Panc1 (cell line): ENCODE results near the gene CAMK2A. TPM values are rescaled to one million over a fixed set of nuclear protein-coding genes. Genes with fewer than 3 reads are reported as not detected.

ENCODE experiments used
- ATAC-seq: fragments of 200-7000 bp; cut with Tn5 transposase; 2 replicates; pipeline ENCODE4 v1.9.1; 2020; ENCODE audit warnings: mild to moderate bottlenecking, moderate library complexity
- BruUV-seq: library from RNA; stranded (reverse); fragments of 400-500 nt; replicated peaks from 2 replicates; lab custom pipeline; 2021; lab: Mats Ljungman, UMichigan
- CTCF ChIA-PET: fragments of 300-600 bp; sonication (Branson Sonifier 250); formaldehyde crosslinking; loops from one replicate; lab custom pipeline; 2022; ENCODE audit warnings: antibody characterized with exemption; lab: Charles Lee
- POLR2A ChIA-PET: fragments of 300-600 bp; sonication (Branson Sonifier 250); formaldehyde crosslinking; loops from one replicate; lab custom pipeline; 2022; ENCODE audit warnings: antibody characterized with exemption; lab: Charles Lee
- DNase-seq: peaks from one replicate; pipeline ENCODE4 v3.0.0-alpha.2; 2010; ENCODE audit warnings: low read depth, low spot score
- H3K27ac ChIP-seq: 2 replicates; pipeline ENCODE4 v1.5.1; 2011; ENCODE audit warnings: mild to moderate bottlenecking, low read length, inconsistent platforms
- H3K27me3 ChIP-seq: fragments of 200-500 bp; sonication (Bioruptor generic); 2 replicates; pipeline ENCODE4 v1.6.0; 2014; ENCODE audit warnings: low read length, inconsistent platforms; ENCODE audit not compliant: control insufficient read depth, insufficient read depth
- H3K36me3 ChIP-seq: fragments of 200-500 bp; sonication (Bioruptor generic); 2 replicates; pipeline ENCODE4 v1.5.1; 2014; ENCODE audit warnings: inconsistent platforms, mild to moderate bottlenecking, low read length, moderate library complexity; ENCODE audit not compliant: control insufficient read depth, insufficient read depth
- H3K4me1 ChIP-seq: 2 replicates; pipeline ENCODE4 v1.5.1; 2011; ENCODE audit warnings: inconsistent platforms, mild to moderate bottlenecking, low read length, moderate library complexity; ENCODE audit not compliant: control insufficient read depth, insufficient read depth
- H3K4me3 ChIP-seq, 2 experiments: 2 replicates each; pipeline ENCODE4 v1.5.1; 2011 to 2012; ENCODE audit warnings: low read depth in 2 of 2, low read length in 2 of 2, mild to moderate bottlenecking in 2 of 2, inconsistent platforms in 1 of 2, moderate library complexity in 1 of 2
- H3K9me3 ChIP-seq: fragments of 200-500 bp; sonication (Bioruptor generic); 2 replicates; pipeline ENCODE4 v1.5.1; 2014; ENCODE audit warnings: low read depth, mild to moderate bottlenecking, inconsistent platforms, low read length, moderate library complexity; ENCODE audit not compliant: control insufficient read depth, insufficient read depth
- POLR2AphosphoS5 ChIP-seq: IDR thresholded peaks from 2 replicates; pipeline ENCODE4 v1.6.1; 2012; ENCODE audit warnings: mild to moderate bottlenecking, low read depth, low read length, moderate library complexity
- SIN3A ChIP-seq: IDR thresholded peaks from 2 replicates; pipeline ENCODE4 v1.6.1; 2012; ENCODE audit warnings: low read depth, mild to moderate bottlenecking, low read length, moderate library complexity, borderline replicate concordance; ENCODE audit not compliant: insufficient read depth
- TCF7L2 ChIP-seq: IDR thresholded peaks from 2 replicates; pipeline ENCODE4 v1.6.1; 2011; ENCODE audit warnings: mild to moderate bottlenecking, low read depth, low read length, inconsistent platforms
- in situ Hi-C: cut with HindIII; loops from 2 replicates; pipeline ENCODE4 v1.10.0; 2016; ENCODE audit warnings: low sequenced_read_pairs, low pct_unique_long_range_greater_than_20kb
- intact Hi-C: fragments of 100-400 bp; cut with micrococcal nuclease; formaldehyde crosslinking; loops from one replicate; pipeline ENCODE4 v1.10.0; 2022; ENCODE audit not compliant: unreplicated experiment
- total RNA-seq: library from RNA; stranded (reverse); gene quantifications from one replicate; pipeline ENCODE4 v1.2.1, GENCODE V29; 2021; ENCODE audit not compliant: unreplicated experiment
- TF ChIP-seq, protein P1 (sequence below), 2 experiments: IDR thresholded peaks; 2 replicates each; pipeline ENCODE4 v1.6.1; 2011 to 2012; ENCODE audit warnings: low read depth in 2 of 2, control low read depth in 1 of 2, low read length in 1 of 2, mild to moderate bottlenecking in 1 of 2, moderate library complexity in 1 of 2; ENCODE audit not compliant: insufficient read depth in 1 of 2
- TF ChIP-seq, protein P2 (sequence below): fragments of 450-650 bp; IDR thresholded peaks from 2 replicates; pipeline ENCODE4 v1.5.1; 2017; ENCODE audit warnings: mild to moderate bottlenecking

The CAMK2A gene
- total RNA-seq, 1 experiment from 2014 or later = 0.51 TPM

DNA sequence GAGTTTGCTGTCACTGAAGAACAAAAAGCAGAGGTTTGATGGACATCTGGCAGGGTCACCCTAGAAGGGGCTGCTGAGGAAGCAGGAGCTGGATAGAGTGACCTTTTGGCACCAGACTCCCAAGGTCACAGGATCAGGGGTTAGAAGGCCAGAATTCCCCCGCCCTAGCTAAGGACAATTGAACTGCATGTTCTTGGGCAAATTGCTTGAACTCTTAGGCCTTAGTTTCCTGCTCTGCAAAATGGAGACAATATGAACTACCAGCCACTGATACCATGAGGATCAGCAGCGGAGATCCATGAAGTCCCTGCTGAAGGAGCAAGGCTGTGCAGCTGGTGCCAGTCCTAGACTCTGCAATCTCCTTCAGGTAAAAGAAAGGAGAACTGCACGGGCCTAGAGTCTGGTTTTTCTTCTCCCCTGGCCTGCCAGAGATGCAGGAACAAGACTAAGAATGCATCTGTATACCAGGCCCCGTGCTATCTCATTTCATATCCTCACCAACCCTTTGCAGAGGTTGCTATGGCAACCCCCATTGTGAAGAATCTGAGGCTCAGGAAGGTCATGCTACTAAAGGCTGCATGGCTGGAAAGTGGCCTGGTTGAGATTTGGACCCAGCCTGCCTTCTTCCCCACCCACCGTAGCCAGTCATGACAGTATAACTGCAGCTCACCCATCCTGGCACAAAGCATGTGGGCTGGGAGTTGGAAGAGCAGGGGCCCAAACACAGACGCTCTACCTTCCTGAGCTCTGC, 33.7 kb downstream of the CAMK2A start:
- no TSS peak for BruUV-seq
- intact Hi-C loops = no loop called here
- in situ Hi-C loops = no loop called here
- Histone ChIP-seq H3K27ac (no peak overlapping the region), H3K4me3 (no peak overlapping the region), H3K4me1 (peaks cover under 1% of the 10 kb centered on the region; the same call in 1 of the 2 replicates), H3K27me3 (no peaks in the 10 kb centered on the region), H3K36me3 (no peaks in the 10 kb centered on the region), H3K9me3 (no peaks in the 10 kb centered on the region)
- DNase-seq (no peak), ATAC-seq (peak; percentile 15; the same call in 1 of the 2 replicates)
- TF ChIP-seq, protein P1, sequence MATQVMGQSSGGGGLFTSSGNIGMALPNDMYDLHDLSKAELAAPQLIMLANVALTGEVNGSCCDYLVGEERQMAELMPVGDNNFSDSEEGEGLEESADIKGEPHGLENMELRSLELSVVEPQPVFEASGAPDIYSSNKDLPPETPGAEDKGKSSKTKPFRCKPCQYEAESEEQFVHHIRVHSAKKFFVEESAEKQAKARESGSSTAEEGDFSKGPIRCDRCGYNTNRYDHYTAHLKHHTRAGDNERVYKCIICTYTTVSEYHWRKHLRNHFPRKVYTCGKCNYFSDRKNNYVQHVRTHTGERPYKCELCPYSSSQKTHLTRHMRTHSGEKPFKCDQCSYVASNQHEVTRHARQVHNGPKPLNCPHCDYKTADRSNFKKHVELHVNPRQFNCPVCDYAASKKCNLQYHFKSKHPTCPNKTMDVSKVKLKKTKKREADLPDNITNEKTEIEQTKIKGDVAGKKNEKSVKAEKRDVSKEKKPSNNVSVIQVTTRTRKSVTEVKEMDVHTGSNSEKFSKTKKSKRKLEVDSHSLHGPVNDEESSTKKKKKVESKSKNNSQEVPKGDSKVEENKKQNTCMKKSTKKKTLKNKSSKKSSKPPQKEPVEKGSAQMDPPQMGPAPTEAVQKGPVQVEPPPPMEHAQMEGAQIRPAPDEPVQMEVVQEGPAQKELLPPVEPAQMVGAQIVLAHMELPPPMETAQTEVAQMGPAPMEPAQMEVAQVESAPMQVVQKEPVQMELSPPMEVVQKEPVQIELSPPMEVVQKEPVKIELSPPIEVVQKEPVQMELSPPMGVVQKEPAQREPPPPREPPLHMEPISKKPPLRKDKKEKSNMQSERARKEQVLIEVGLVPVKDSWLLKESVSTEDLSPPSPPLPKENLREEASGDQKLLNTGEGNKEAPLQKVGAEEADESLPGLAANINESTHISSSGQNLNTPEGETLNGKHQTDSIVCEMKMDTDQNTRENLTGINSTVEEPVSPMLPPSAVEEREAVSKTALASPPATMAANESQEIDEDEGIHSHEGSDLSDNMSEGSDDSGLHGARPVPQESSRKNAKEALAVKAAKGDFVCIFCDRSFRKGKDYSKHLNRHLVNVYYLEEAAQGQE (IDR thresholded peaks at IDR 0.05; ENCODE audit: insufficient read depth in 1 of 2, low read depth in 2 of 2, low read length in 1 of 2) = no peak
- TF ChIP-seq POLR2AphosphoS5 (no peak), SIN3A (no peak), TCF7L2 (no peak)
- TF ChIP-seq, protein P2, sequence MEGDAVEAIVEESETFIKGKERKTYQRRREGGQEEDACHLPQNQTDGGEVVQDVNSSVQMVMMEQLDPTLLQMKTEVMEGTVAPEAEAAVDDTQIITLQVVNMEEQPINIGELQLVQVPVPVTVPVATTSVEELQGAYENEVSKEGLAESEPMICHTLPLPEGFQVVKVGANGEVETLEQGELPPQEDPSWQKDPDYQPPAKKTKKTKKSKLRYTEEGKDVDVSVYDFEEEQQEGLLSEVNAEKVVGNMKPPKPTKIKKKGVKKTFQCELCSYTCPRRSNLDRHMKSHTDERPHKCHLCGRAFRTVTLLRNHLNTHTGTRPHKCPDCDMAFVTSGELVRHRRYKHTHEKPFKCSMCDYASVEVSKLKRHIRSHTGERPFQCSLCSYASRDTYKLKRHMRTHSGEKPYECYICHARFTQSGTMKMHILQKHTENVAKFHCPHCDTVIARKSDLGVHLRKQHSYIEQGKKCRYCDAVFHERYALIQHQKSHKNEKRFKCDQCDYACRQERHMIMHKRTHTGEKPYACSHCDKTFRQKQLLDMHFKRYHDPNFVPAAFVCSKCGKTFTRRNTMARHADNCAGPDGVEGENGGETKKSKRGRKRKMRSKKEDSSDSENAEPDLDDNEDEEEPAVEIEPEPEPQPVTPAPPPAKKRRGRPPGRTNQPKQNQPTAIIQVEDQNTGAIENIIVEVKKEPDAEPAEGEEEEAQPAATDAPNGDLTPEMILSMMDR = no peak
- POLR2A ChIA-PET = interaction anchor here (0.6 kb wide), 1 partner anchor 208 kb away, joined by 5 read pairs; no protein-coding TSS in a partner anchor
- CTCF ChIA-PET = interaction anchor here (0.5 to 0.6 kb wide), 3 partner anchors 15 to 887 kb away, joined by 3 to 6 read pairs (median 4); no protein-coding TSS in a partner anchor

DNA sequence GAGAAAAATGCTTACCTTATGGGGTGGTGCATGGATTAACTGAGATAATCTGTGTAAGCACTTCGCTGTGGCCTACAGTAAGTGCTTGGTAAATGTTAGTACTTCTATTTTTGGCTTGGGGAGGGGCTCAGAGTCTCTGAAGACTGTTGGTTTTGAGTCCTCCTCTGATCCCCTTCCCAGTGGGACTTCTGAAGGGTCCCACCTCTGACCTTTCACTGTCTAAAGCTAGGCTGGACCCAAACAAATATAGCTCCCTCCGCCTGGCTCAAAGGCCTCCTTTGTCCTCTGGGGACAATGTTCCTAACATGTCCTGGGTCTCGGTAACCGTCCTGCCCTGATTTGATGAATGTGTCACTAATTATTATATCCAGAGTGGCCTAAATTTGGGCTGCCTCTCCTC, 34.8 kb downstream of the CAMK2A start:
- POLR2A ChIA-PET = no interaction called here
- CTCF ChIA-PET = no interaction called here
- no peaks in the 10 kb centered on the region for H3K27me3 ChIP-seq
- intact Hi-C loops = no loop called here
- ATAC-seq = no peak
- TF ChIP-seq, protein P1 (IDR thresholded peaks at IDR 0.05; ENCODE audit: insufficient read depth in 1 of 2, low read depth in 2 of 2, low read length in 1 of 2) = no peak
- TF ChIP-seq, protein P2 = no peak
- TF ChIP-seq POLR2AphosphoS5 = no peak
- no peak for TF ChIP-seq TCF7L2
- no peak for TF ChIP-seq SIN3A
- no TSS peak for BruUV-seq
- H3K9me3 ChIP-seq = no peaks in the 10 kb centered on the region
- DNase-seq = no peak
- H3K4me1 ChIP-seq = no peaks in the 10 kb centered on the region
- no peaks in the 10 kb centered on the region for H3K36me3 ChIP-seq
- in situ Hi-C loops = no loop called here
- H3K27ac ChIP-seq = no peak overlapping the region
- H3K4me3 ChIP-seq = no peak overlapping the region
